Upper lobe of right lung (tissue), 1 donor: ENCODE data around the gene PTPRN2. TPM values are rescaled to one million over a fixed set of nuclear protein-coding genes. Genes with fewer than 3 reads are reported as not detected.
A peak's percentile ranks its signal among the peaks of the same experiment; 100 is the strongest.

Experiments
- ATAC-seq: fragments of 200-7000 bp; cut with Tn5 transposase; one replicate; pipeline ENCODE4 v1.9.1; 2020; ENCODE audit warnings: mild to moderate bottlenecking, moderate library complexity
- DNase-seq: peaks from one replicate; pipeline ENCODE4 v3.0.0-alpha.2; 2020
- H3K27ac ChIP-seq: fragments of 200-600 bp; one replicate; pipeline ENCODE4 v1.8.0; 2022
- H3K27me3 ChIP-seq: fragments of 200-600 bp; one replicate; pipeline ENCODE4 v1.8.0; 2022; ENCODE audit warnings: mild to moderate bottlenecking
- H3K36me3 ChIP-seq: fragments of 200-600 bp; one replicate; pipeline ENCODE4 v1.8.0; 2022
- H3K4me1 ChIP-seq: fragments of 200-600 bp; one replicate; pipeline ENCODE4 v1.8.0; 2022
- H3K4me3 ChIP-seq: fragments of 200-600 bp; one replicate; pipeline ENCODE4 v1.8.0; 2022; ENCODE audit warnings: mild to moderate bottlenecking
- H3K9me3 ChIP-seq: fragments of 200-600 bp; one replicate; pipeline ENCODE4 v1.8.0; 2022
- intact Hi-C: fragments of 100-400 bp; cut with DNase I; formaldehyde crosslinking; loops from one replicate; pipeline ENCODE4 v1.11.0; 2022
- total RNA-seq: library from RNA; stranded (reverse); fragmentation: NEBNext Ultra II Directional; extraction: Animal tissue kit (Norgen Biotek cat#: 25700); gene quantifications from one replicate; pipeline ENCODE4 v1.2.1, GENCODE V29; 2021
- TF ChIP-seq, protein P1 (sequence below): fragments of 200-600 bp; IDR thresholded peaks from one replicate; pipeline ENCODE4 v1.8.0; 2022; ENCODE audit warnings: antibody characterized with exemption
- donor health status: DM: no; HTN: yes; CAD: no; lungs with severe emphysema.

Gene PTPRN2
- total RNA-seq, 1 donor from 2014 or later, result 4.9 TPM

DNA sequence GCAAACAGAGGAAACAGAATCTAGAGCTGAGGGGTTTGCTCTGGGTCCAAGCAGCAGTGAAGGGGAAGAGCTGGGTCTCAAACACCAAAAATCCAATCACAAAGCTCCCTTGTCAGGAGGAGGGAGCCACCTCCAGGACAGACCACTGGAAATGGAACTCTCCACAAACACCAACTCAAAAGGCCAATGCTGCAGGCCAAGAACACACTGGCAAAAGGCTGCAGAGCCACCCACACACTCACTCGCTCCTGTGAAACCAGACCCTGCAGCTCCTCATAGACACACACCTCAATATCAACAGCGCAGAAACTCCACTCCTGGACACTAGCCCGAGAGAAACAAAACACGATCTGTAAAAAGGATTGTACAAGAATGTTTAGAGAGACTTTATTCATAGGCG is 213.5 kb downstream of the PTPRN2 start:
- Histone ChIP-seq H3K4me3 (no peak overlapping the region), H3K27me3 (no peaks in the 10 kb centered on the region), H3K36me3 (no peaks in the 10 kb centered on the region), H3K27ac (no peak overlapping the region), H3K4me1 (no peaks in the 10 kb centered on the region), H3K9me3 (no peaks in the 10 kb centered on the region)
- TF ChIP-seq, protein P1, sequence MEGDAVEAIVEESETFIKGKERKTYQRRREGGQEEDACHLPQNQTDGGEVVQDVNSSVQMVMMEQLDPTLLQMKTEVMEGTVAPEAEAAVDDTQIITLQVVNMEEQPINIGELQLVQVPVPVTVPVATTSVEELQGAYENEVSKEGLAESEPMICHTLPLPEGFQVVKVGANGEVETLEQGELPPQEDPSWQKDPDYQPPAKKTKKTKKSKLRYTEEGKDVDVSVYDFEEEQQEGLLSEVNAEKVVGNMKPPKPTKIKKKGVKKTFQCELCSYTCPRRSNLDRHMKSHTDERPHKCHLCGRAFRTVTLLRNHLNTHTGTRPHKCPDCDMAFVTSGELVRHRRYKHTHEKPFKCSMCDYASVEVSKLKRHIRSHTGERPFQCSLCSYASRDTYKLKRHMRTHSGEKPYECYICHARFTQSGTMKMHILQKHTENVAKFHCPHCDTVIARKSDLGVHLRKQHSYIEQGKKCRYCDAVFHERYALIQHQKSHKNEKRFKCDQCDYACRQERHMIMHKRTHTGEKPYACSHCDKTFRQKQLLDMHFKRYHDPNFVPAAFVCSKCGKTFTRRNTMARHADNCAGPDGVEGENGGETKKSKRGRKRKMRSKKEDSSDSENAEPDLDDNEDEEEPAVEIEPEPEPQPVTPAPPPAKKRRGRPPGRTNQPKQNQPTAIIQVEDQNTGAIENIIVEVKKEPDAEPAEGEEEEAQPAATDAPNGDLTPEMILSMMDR, result no peak
- intact Hi-C loops, result no loop called here
- no peak for ATAC-seq
- no peak for DNase-seq

DNA sequence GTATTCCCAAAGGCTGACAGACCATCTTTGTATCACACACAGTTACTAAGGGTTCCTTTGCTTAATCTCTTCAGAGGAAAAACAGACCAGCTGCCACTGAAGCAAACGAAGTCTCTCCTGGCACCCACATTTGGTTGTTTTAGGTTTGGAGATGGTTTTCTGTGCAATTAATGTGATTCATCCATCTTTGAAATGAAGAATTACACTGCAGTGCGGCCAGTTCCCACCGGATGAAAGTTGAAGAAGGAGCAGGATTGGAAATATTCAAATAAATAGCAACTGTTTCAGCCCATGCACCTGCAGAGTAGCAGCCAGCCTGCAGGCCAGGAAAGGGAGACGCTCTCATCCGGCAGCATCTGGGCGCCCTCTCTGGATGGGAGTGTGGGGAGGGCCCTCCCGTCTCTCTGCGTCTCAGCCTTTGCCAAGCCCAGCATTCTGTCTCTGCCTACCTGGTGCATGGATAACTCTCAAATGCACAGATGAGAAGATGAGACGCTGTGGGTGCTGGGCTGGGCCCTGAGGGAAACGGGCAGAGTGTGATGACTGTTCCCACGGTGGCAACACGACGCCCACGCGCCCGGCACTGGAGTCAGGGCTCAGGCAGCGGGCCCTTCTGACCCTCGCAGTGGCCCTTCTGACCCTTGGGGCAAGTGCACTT is 214.0 kb downstream of the PTPRN2 start:
- DNase-seq, result peak; percentile 48
- TF ChIP-seq, protein P1, result no peak
- no peak overlapping the region for H3K4me3 ChIP-seq
- ATAC-seq, result no peak
- no peaks in the 10 kb centered on the region for H3K27me3 ChIP-seq
- H3K4me1 ChIP-seq, result no peaks in the 10 kb centered on the region
- H3K9me3 ChIP-seq, result no peaks in the 10 kb centered on the region
- H3K36me3 ChIP-seq, result no peaks in the 10 kb centered on the region
- intact Hi-C loops, result no loop called here
- no peak overlapping the region for H3K27ac ChIP-seq

DNA sequence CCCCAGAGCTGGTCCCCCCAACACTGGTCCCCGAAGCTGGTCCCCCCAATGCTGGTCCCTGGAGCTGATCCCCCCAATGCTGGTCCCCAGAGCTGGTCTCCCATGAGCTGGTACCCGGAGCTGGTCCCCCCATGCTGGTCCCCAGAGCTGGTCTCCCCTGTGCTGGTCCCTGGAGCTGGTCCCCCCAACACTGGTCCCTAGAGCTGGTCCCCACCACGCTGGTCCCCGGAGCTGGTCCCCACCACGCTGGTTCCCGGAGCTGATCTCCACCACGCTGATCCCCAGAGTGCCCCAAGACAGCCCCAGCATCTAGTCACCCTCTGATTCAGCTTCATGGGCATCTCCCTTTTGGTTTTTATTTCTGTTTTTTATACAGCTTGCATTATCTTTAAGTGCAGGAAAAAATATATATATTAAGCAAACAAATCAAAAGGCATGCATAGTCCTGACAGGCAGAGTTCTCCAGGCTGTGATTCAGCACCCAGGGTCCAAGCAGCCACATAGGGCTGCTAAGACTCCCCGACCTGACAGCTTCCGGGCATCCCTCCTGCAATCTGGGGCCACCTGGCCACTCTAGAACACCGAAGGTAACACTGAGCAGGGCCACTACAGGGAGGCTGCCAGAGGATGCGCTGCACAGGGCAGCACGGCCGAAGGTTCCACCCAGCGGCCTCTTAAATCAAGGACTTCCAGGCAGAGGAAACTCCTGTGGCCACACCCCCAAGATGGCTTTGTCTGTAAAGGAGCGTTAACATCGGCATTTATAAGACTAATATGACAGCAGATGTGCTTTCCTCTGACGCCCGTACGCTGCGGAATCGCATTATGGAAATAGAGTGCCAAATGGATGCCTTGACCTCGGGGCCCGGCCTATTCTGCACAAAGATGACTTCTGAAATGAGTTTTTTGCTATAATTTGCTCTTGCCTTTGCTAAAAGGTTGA is 215.0 kb downstream of the PTPRN2 start:
- ATAC-seq (peak; percentile 13), DNase-seq (peak; percentile 38)
- no peak overlapping the region for H3K27ac ChIP-seq
- no peak overlapping the region for H3K4me3 ChIP-seq
- H3K27me3 ChIP-seq, result no peaks in the 10 kb centered on the region
- TF ChIP-seq, protein P1, result no peak
- H3K9me3 ChIP-seq, result no peaks in the 10 kb centered on the region
- H3K4me1 ChIP-seq, result no peaks in the 10 kb centered on the region
- intact Hi-C loops, result no loop called here
- no peaks in the 10 kb centered on the region for H3K36me3 ChIP-seq

DNA sequence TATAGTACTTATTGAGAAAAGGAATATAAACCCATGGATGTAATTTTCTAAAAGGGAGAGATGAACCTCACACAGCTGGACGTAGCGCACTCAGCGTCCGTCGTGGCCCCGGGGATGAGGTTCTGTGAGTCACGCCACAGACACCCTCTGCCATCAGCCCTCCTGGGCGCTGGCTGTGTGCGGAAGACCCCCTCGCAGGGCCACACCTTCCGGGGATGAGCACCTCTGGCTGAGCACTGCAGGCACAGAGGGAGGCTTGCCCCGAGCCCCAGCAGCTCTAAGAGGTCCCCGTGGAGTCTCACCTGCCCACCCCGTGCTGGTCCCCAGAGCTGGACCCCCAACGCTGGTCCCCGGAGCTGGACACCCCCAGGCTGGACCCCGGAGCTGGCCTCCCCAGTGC is 215.8 kb downstream of the PTPRN2 start:
- Histone ChIP-seq H3K27me3 (no peaks in the 10 kb centered on the region), H3K4me3 (no peak overlapping the region), H3K4me1 (no peaks in the 10 kb centered on the region), H3K36me3 (no peaks in the 10 kb centered on the region), H3K27ac (no peak overlapping the region), H3K9me3 (no peaks in the 10 kb centered on the region)
- no peak for ATAC-seq
- intact Hi-C loops, result no loop called here
- TF ChIP-seq, protein P1, result no peak
- DNase-seq, result peak; percentile 40

DNA sequence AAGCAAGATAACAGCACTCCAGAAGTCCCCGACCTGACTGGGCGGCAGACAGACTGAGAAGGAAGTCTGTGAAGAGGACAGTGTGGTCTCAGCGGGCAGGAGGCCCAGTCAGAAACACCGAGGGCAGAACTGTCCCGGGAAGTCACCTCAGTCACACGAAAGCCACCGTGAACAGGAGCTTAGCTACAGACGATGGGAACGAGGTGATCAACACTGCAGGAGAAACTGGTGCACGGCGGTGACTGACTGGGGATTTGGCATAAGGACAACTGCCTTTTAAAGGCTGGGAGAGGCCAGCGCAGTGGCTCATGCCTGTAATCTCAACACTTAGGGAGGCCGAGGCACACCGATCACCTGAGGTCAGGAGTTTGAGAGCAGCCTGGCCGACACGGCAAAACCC is 217.8 kb downstream of the PTPRN2 start:
- no peaks in the 10 kb centered on the region for H3K9me3 ChIP-seq
- no peak overlapping the region for H3K4me3 ChIP-seq
- ATAC-seq (no peak), DNase-seq (no peak)
- no peak overlapping the region for H3K27ac ChIP-seq
- H3K4me1 ChIP-seq, result no peaks in the 10 kb centered on the region
- H3K36me3 ChIP-seq, result no peaks in the 10 kb centered on the region
- TF ChIP-seq, protein P1, result no peak
- no peaks in the 10 kb centered on the region for H3K27me3 ChIP-seq
- intact Hi-C loops, result no loop called here
